Left ventricle myocardium inferior (tissue), 1 donor: ENCODE results near the gene DENND4A. TPM values are rescaled to one million over a fixed set of nuclear protein-coding genes. Genes with fewer than 3 reads are reported as not detected.
A peak's percentile ranks its signal among the peaks of the same experiment; 100 is the strongest.

Experiments
- DNase-seq: peaks from one replicate; pipeline ENCODE4 v3.0.0-alpha.2; 2020
- H3K27ac ChIP-seq: fragments of 200-600 bp; replicated peaks from 2 replicates; pipeline ENCODE4 v1.8.0; 2021
- H3K27me3 ChIP-seq: fragments of 200-600 bp; 2 replicates; pipeline ENCODE4 v1.8.0; 2021; ENCODE audit warnings: low read depth
- H3K36me3 ChIP-seq: fragments of 200-600 bp; 2 replicates; pipeline ENCODE4 v1.8.0; 2021
- H3K4me1 ChIP-seq: fragments of 200-600 bp; 2 replicates; pipeline ENCODE4 v1.8.0; 2021
- H3K4me3 ChIP-seq: fragments of 200-600 bp; 2 replicates; pipeline ENCODE4 v1.8.0; 2021; ENCODE audit warnings: mild to moderate bottlenecking, moderate library complexity
- H3K9me3 ChIP-seq: fragments of 200-600 bp; replicated peaks from 2 replicates; pipeline ENCODE4 v1.8.0; 2021
- intact Hi-C: fragments of 100-400 bp; cut with micrococcal nuclease; formaldehyde crosslinking; loops from one replicate; pipeline ENCODE4 v1.11.0; 2022
- total RNA-seq: library from RNA; stranded (reverse); fragmentation: NEBNext Ultra II Directional; extraction: Animal tissue kit (Norgen Biotek cat#: 25700); gene quantifications from one replicate; pipeline ENCODE4 v1.2.1, GENCODE V29; 2021
- TF ChIP-seq, protein P1 (sequence below): fragments of 200-600 bp; IDR thresholded peaks from 2 replicates; pipeline ENCODE4 v1.8.0; 2021; ENCODE audit warnings: antibody characterized with exemption, mild to moderate bottlenecking, borderline replicate concordance
- donor health status: DM: no; HTN: yes; CAD: no; lungs with severe emphysema.

DENND4A gene
- total RNA-seq, 1 donor from 2014 or later = 13.5 TPM

DNA sequence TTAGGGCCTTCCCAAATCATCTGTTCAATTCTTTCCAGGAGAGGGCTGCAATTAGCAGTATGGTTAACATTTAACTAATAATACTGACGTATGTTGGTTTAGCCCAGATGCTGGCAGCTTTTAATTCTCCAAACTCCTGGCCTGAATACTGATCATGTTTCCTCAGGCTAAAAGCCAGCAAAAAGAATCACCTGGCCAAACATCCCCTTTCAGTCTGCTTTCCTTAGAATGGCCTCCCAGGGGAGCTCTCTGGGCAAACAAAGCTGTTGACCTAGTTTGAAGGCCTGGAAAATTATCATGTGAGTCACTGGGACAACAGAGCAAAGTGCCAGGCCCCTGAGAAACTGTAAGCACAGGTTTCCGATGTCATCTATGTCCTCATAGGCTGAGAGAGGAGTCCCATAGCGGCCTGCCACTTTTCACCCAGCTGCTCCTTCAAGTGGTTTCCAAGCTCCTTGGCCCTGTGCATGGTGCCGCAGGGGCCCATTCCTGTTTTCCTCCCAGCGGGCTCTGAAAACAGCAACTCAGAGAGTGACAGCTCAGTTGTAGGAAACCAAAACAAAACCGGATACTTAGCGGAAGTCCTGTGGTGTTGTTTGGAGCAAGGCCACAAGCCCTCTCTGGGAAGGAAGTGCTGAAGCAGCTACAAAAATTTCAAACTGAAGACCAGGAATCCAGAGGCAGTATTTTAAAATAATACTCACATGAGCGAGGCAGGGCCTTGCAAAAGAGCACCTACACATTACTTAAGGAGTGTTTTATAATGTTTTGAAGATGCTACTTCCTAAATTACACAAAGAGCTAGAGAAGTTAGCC lies 40.7 kb upstream of the DENND4A start:
- H3K27ac ChIP-seq = peak overlapping the region; percentile 87
- H3K36me3 ChIP-seq = no peaks in the 10 kb centered on the region
- H3K9me3 ChIP-seq = no peaks in the 10 kb centered on the region
- TF ChIP-seq, protein P1, sequence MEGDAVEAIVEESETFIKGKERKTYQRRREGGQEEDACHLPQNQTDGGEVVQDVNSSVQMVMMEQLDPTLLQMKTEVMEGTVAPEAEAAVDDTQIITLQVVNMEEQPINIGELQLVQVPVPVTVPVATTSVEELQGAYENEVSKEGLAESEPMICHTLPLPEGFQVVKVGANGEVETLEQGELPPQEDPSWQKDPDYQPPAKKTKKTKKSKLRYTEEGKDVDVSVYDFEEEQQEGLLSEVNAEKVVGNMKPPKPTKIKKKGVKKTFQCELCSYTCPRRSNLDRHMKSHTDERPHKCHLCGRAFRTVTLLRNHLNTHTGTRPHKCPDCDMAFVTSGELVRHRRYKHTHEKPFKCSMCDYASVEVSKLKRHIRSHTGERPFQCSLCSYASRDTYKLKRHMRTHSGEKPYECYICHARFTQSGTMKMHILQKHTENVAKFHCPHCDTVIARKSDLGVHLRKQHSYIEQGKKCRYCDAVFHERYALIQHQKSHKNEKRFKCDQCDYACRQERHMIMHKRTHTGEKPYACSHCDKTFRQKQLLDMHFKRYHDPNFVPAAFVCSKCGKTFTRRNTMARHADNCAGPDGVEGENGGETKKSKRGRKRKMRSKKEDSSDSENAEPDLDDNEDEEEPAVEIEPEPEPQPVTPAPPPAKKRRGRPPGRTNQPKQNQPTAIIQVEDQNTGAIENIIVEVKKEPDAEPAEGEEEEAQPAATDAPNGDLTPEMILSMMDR = no peak
- intact Hi-C loops = no loop called here
- H3K4me3 ChIP-seq = peak overlapping the region; percentile 48
- H3K27me3 ChIP-seq = no peaks in the 10 kb centered on the region
- H3K4me1 ChIP-seq = peaks cover 35% of the 10 kb centered on the region
- DNase-seq = peak; percentile 74

DNA sequence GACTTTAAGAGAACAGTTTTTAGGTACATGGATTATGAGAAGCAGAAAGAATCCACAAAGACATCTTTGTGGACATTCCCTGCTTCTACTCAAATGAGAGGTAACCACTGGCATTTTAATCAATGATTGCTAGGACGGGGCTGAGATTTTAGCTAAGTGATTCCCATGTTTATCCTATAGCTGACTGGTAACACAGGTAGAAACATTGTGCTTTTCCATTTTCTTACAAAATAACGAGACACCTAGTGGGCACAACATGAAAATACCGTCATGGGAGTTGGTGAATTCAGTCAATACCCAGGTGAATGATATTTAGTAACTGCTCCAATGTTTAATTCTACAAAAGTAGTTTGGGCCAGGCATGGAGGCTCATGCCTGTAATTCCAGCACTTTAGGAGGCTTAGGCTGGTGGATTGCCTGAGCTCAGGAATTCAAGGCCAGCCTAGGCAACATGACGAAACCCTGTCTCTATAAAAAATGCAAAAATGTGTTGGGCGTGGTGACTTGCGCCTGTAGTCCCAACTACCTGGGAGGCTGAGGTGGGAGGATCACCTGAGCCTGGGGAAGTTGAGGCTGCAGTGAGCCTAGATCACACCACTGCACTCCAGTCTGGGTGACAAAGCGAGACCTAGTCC lies 37.2 kb upstream of the DENND4A start:
- no peak for DNase-seq
- H3K4me3 ChIP-seq = no peak overlapping the region
- H3K4me1 ChIP-seq = peaks cover 27% of the 10 kb centered on the region
- no peaks in the 10 kb centered on the region for H3K27me3 ChIP-seq
- H3K9me3 ChIP-seq = no peaks in the 10 kb centered on the region
- H3K36me3 ChIP-seq = no peaks in the 10 kb centered on the region
- TF ChIP-seq, protein P1 = peak; percentile 50
- intact Hi-C loops = no loop called here
- no peak overlapping the region for H3K27ac ChIP-seq

DNA sequence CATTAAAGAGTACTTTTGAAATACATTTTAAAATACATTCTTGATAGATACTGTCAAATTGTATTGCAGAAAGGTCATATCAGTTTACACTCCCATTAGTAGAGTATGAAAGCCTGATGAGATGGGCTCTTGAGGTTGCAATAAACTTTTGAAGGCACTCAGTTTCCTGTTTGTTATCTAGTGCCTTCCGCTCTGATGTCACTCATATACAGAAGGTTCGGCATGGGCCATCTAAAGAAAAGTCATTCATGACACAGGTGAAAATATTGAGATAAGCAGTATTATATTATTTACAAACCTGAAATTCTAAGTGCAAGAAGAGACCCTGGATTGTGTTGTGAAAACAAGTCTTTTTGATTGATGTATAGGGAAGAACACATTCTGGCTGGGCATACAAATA lies 36.5 kb upstream of the DENND4A start:
- Histone ChIP-seq H3K4me1 (peaks cover 20% of the 10 kb centered on the region), H3K4me3 (no peak overlapping the region), H3K9me3 (no peaks in the 10 kb centered on the region), H3K27me3 (no peaks in the 10 kb centered on the region), H3K27ac (no peak overlapping the region), H3K36me3 (no peaks in the 10 kb centered on the region)
- DNase-seq = no peak
- TF ChIP-seq, protein P1 = no peak
- intact Hi-C loops = no loop called here

DNA sequence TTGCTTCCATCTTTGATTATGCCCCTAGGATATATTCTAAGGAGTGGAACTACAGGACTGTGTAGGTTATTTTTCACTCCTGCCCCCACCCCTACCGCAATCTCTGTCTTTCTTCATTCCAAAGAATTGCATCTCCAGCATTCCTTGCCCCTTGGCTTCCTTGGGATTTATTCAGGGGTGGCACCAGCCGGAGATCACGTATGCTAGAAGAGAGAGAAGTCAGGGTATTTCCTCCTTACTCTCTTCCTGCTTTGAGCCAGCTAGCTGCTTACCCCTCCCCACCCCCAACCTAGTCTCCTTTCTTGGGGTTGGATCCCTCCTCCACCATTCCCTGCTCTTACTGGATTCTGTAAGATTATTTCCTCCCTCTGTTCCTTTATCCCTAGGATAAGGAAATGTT lies 35.0 kb upstream of the DENND4A start:
- Histone ChIP-seq H3K9me3 (no peaks in the 10 kb centered on the region), H3K27ac (no peak overlapping the region), H3K4me1 (peaks cover 5% of the 10 kb centered on the region), H3K4me3 (no peak overlapping the region), H3K27me3 (no peaks in the 10 kb centered on the region), H3K36me3 (no peaks in the 10 kb centered on the region)
- no peak for DNase-seq
- intact Hi-C loops = no loop called here
- TF ChIP-seq, protein P1 = no peak

DNA sequence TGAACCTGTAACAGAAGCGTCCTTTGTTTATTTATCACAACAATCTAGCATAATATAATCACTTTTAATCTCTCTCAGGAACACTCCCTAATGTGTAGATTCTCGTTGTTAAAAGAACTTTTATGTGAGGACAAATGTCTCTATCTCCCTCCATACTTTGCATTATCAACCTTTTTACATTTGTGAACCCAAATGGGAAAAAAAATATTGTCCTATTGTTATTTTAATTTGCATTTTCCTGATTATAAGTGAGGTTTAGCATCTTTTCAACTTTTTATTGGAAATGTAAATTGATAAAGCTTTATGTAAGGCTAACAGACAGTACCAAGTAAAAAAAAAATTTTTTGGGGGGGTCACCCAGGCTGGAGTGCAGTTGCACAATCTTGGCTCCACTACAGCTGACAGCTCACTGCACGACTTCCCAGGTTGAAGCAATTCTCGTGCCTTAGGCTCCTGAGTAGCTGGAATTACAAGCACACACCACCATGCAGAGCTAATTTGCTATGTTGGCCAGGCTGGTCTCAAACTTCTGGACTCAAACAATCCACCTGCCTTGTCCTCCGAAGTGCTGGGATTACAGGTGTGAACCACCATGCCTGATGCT lies 33.0 kb upstream of the DENND4A start:
- TF ChIP-seq, protein P1 = no peak
- no peaks in the 10 kb centered on the region for H3K9me3 ChIP-seq
- intact Hi-C loops = no loop called here
- H3K4me1 ChIP-seq = no peaks in the 10 kb centered on the region
- no peaks in the 10 kb centered on the region for H3K36me3 ChIP-seq
- H3K27me3 ChIP-seq = no peaks in the 10 kb centered on the region
- DNase-seq = no peak
- H3K27ac ChIP-seq = no peak overlapping the region
- H3K4me3 ChIP-seq = no peak overlapping the region
